NCI-H1694 (cell line): ENCODE data around the gene POLR2M.

Experiments
- DNase-seq: peaks from one replicate; lab custom pipeline; 2025; lab: John Stamatoyannopoulos, UW

The POLR2M gene

GRCh38 chr15:57706405-57707209, at the start of gene POLR2M:
Gene POLR2M, plus strand, starts transcription at chr15:57706714. Its CDS starts 129 bp downstream, at chr15:57706843.
- peak; percentile 93 for DNase-seq

- DNase-seq, result no peak
Observed at GRCh38 chr15:57657619-57658018, 48.9 kb upstream of the POLR2M start.

- no peak for DNase-seq
Observed at GRCh38 chr15:57662091-57662744, 44.3 kb upstream of the POLR2M start.

GRCh38 chr15:57662802-57663201, 43.7 kb upstream of the POLR2M start:
- DNase-seq, result no peak

DNA sequence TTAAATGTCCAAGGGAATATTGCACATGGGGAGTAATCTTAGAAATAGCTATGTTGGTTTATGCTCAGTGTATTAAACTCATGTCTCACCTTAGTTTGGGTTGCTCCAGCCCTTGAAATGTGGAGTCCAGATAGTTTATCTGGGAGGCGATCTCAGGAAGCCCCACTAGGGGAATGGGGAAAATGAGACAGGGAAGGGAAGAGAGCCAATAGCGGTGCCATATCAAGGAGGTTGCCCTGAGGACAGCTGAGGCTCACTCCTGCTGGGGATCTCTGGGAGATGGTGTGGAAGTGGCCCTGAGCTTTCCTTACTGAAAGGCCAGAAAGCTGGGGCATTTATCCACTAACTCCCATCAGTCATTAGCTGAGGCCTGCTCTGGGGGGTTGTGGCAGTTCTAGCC, 43.3 kb upstream of the POLR2M start:
- no peak for DNase-seq

- DNase-seq, result no peak
Observed at GRCh38 chr15:57665194-57665593, 41.3 kb upstream of the POLR2M start.

DNA sequence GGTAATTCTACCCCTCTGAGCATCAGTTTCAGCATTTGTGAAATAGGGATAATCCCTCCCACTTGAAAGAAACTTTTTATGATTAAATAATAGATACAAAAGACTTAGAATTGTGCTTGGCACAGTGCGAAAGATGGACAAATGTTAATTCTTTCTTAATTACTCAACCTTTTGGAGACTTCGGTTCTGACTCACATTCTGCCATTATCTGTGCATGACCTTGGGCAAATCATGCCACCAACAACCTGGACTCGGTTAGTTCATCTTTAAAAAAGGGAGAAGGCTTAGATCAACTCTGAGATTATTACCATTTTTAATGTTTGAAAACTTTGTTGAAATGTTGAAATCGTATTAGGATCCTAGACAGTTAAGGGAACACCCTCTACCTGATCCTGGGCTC, 40.6 kb upstream of the POLR2M start:
- no peak for DNase-seq

GRCh38 chr15:57667171-57667849, 39.2 kb upstream of the POLR2M start:
- no peak for DNase-seq

DNA sequence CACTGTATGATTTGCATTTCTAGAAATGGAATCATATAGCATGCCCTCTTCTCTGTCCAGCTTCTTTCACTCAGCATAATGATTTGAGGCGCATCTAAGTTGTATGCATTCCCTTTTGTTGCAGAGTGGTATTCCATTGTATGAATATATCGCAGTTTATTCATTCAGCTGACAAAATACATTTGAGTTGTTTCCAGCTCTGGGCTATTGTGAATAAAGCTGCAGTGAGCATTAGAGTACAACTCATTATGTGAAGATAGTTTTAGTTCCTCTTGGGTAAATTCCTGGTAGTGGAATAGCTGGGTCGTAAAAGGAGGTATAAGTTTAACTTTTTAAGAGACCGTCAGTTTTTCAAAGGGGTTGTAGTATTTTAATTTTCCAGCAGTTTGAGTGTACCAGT, 38.5 kb upstream of the POLR2M start:
- no peak for DNase-seq

DNA sequence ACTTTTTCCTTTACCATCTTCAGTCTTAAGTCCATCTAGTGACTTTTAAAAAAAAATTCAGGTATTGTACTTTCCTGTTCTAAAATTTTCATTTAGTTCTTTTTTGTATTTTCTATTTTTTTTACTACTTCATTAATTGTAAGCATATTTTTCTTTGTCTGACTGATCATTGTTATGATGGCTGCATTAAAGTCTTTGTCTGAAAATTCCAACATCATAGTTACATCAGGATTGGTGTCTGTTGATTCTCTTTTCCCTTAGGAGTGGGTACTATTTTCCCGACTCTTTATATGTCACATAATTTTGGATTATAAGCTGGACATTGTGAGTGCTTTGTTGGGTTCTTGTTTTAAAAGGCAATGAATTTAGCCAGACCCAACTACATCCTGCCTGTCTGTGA, 34.9 kb upstream of the POLR2M start:
- no peak for DNase-seq

- DNase-seq, result no peak
Observed at GRCh38 chr15:57675481-57676181, 30.9 kb upstream of the POLR2M start.

DNA sequence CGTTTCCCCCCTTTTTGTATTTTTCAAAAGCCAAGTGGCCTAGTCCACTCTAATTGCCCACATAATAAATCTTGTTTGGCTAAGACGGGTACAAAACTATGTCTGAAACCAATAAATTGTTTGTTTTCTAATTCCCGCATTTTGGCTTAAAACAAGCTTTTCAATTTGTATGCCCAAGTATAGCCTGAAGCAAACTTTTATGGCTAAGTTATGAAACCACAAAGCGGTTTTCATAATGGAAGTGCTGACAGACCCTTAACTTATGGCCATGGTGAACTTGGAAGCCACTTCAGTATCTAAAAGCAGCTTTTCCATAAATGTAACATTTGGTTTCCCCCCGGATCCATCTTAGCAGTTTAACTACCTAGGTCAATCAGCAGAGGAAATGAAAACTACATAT, 29.9 kb upstream of the POLR2M start:
- no peak for DNase-seq

GRCh38 chr15:57677204-57677603, 29.3 kb upstream of the POLR2M start:
- no peak for DNase-seq

GRCh38 chr15:57680021-57680420, 26.5 kb upstream of the POLR2M start:
- no peak for DNase-seq

- no peak for DNase-seq
Observed at GRCh38 chr15:57681011-57681410, 25.5 kb upstream of the POLR2M start.

DNA sequence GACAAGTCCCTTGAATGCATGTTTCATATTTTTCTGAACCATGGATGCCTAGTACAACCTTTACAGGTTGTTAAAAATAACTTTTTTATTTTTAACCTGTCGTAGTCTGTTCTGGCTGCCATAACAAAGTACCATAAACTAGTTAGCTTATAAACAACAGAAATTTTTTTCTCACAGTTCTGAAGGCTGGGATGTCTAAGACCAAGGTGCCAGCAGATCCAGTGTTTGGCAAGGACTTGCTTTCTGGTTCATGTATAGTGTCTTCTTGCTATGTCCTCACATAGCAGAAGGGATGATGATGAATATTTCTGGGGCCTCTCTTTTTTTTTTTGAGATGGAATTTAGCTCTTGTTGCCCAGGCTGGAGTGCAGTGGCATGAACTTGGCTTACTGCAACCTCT, 23.0 kb upstream of the POLR2M start:
- DNase-seq, result no peak

DNA sequence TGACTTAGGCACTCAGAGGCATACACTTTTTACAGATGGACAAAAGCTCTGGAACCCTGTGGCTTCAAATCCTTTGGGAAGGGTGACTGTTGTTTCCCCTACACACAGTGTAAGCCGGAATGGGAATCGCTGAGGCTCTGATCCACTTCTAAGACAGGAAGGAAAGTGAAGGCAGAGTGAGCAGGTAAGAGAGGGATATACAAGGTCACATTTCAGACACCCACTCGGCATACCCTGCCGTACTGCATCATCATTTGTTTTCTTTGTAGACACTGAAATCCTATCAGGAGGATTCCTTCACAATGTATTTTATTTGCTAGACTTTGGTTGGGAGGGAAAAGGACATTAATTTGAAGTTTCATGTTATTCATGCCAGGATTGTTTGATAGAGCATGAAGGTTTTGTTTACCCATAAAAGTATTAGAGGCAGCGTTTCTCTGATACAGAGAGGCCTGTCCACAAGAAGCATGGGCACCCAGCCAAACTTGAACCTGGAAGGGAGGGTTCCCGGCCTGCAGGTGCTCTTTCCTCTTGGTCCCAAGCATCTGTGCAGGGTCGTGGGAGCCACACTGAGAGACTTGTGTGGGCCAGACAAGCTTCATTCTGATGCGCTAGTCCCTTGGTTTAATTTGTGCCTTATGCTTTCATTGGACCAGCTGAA, 21.9 kb upstream of the POLR2M start:
- DNase-seq, result no peak

DNA sequence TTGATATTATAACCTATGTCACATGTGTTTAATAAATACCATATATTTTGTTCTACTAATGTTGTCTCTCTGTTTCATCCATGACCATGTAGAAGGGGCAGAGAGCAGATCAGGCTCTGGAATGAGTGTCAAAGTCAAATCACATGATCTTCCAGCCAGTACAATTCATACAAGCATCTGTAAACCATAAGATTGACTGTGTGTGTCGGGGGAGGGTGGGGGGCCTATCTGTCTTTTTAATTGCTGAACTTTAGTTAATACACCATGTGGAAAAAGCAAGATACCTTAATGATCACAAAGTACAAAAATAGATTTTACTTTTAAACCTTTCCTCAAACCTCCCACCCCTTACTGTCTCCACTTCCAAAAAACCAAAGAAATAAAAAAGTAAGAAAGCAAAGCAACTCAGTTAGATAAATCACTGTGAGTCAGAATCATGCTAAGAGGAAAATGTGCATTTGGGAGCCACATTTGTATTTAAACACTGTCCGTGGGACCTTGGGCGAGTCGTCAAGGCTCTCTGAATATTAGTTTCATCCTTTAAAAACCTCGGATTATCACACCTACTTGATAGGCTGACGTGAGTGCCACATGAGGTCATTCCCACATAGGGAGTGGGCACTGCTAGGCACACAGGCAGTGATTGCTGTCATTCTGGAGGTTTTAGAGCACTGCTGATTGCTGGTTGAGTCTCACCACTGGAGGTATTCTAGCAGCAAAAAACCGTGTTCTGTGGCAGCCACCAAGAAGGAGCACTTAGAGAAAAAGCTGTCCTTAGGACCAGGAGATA, 21.0 kb upstream of the POLR2M start:
- no peak for DNase-seq

DNA sequence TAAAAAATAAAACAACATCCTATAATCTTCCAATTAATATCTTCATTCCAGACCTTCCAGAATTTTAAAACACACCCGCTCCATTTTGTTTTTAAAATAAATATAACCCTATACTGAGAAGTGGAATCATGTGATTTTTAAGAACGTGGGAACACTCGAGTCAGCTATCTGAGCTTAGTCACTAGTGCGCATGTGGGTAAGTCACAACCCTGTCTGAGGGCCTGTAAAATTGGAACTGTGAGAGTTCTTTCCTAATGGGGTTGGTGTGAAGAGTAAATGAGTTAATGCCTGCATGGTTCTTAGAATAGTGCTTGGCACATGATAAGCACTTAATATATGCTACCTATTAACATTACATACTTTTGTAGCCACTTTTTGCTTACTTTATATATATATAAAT, 19.9 kb upstream of the POLR2M start:
- no peak for DNase-seq

DNA sequence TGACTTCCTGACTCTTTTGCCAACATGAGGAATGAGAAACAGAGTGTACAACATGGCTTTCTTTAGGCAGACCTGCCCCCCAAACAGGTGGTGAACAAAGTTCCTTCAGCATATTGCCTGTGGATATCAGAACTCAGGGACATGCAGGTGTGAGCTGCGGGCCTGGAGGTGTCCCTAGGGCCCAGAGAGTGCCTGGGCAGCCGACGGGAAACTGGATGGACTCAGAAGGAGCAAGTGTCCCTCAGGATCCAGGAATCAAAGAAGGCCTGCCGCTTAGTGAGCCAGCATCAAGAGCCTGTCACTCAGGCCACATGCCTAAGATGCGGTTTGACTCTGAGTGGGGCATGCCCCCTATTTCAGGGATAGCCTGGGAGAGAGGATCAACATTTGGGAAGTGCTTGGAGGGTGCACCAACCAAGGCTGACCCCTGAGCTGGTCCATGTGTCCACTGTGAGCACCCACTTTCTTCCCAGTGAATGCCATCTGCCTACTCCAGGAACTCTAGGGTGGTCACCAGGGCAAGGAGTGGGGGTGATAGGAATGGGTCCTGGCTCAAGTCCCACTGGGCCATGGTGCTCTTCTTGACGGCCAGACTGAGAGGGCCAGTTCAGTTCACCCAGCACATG, 16.1 kb upstream of the POLR2M start:
- DNase-seq, result no peak

GRCh38 chr15:57691082-57691481, 15.4 kb upstream of the POLR2M start:
- DNase-seq, result no peak
